NK-92 (cell line): Measurements from ENCODE around the gene G6PC1.
"Not testable (repeated sequence)": the region's sequence is repeated elsewhere in the genome, so short reads cannot be mapped to it uniquely, and the experiment has no call there.

Source experiments
- DNase-seq: peaks from one replicate; lab custom pipeline; 2025; ENCODE audit not compliant: unreplicated experiment; lab: John Stamatoyannopoulos, UW

The G6PC1 gene

GRCh38 chr17:42901535-42902229, 1.1 kb downstream of the G6PC1 start:
- DNase-seq = no peak

DNA sequence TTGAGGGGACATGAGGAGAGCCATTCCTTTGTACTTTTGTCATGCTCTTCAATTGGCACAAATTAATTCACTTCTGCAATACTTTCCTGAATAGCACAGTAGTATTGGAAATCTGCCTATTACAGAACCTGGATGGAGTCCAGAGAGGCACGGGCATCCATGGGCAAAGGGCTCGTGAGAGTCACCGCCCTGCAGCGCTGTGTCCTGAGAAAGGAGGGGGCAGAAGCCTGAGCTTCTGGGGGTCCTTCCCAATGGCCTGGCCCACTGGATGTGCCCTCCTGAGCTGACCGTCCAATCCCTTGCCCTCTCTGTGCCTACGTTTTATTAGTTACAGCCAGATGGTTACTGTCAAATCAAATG, 3.5 kb downstream of the G6PC1 start:
- no peak for DNase-seq

DNA sequence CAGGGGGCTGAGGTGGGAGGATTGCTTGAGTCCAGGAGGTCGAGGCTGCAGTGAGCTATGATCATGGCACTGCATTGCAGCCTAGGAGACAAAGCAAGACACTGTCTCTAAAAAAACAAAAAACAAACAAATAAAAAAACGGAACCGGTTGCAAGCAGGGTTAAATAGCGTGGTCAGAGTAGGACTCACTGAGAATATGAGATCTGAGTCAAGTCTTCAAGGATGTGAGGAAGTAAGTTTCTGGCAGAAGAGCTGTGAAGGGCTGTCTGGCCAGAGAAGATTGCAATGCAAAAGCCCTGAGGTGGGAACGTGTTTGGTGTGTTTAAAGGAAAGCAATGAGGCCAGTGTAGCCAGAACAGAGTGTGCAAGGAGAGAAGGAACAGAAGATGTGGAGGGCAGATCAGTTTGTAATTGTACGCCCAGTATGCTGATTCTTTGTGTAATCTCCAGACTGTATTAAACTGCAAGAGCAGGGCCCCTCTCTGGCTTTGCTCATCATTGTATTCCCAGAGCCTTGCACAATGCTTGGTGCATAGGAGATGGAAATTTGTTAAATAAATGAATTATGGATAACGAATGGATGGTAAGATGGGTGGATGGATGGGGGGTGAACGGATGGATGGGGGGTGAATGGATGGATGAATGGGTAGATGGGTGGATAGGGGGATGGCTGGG, 6.3 kb downstream of the G6PC1 start:
- no peak for DNase-seq

DNA sequence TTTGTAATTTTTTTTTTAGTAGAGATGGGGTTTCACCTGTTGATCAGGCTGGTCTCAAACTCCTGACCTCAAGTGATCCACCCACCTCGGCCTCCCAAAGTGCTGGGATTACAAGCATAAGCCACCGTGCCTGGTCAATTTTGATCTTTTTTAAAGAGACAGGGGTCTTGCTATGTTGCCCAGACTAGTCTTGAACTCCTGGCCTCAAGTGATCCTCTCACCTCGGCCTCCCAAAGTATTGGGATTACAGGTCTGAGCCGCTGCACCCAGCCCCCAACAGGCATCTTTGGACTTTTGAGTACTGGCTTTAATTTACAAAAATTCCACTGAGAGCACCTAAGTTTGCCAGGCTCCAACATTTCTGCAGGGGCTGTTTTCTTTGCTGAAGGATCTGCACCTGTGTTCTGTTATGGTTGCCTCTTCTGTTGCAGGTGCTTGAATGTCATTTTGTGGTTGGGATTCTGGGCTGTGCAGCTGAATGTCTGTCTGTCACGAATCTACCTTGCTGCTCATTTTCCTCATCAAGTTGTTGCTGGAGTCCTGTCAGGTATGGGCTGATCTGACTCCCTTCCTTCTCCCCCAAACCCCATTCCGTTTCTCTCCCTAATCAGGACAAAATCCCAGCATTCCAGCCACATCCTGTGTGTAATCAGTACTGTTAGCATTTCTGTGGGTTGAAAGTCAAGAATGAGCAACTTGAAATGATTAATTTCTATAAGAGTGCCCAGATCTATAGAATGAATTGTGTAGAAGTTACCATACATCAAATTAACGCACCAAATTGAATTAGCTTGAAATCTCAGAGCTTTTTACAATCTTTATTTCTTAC, 8.5 kb downstream of the G6PC1 start:
- DNase-seq = no peak

DNA sequence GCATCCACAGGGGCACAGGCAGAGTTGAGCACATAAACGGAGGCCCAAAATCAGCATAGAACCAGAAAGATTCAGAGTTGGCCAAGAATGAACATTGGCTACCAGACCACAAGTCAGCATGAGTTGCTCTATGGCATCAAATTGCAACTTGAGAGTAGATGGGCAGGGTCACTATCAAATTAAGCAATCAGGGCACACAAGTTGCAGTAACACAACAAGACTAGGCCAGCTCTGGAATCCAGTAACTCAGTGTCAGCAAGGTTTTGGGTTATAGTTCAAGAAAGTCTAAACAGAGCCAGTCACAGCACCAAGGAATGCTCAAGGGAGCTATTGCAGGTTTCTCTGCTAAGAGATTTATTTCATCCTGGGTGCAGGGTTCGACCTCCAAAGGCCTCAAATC, 12.9 kb downstream of the G6PC1 start:
- no peak for DNase-seq

- DNase-seq = no peak
Observed at GRCh38 chr17:42913981-42914617, 13.5 kb downstream of the G6PC1 start.

DNA sequence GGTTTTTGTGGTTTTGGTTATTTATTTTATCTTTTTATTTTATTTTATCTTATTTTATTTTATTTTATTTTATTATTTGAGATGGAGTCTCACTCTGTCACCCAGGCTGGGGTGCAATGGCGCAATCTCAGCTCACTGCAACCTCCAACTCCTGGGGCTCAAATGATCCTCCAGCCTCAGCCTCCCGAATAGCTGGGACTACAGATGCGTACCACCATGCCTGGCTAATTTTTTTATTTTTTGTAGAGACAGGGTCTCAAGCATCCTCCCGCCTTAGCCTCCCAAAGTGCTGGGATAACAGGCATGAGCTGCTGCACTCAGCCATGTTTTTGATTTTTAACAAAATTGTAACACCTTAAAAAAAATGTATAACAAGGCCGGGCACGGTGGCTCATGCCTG, 14.7 kb downstream of the G6PC1 start:
- DNase-seq = not testable (repeated sequence)

- DNase-seq = not testable (repeated sequence)
Observed at GRCh38 chr17:42916388-42917235, 16.0 kb downstream of the G6PC1 start.

- DNase-seq = no peak
Observed at GRCh38 chr17:42917236-42917603, 16.6 kb downstream of the G6PC1 start.

DNA sequence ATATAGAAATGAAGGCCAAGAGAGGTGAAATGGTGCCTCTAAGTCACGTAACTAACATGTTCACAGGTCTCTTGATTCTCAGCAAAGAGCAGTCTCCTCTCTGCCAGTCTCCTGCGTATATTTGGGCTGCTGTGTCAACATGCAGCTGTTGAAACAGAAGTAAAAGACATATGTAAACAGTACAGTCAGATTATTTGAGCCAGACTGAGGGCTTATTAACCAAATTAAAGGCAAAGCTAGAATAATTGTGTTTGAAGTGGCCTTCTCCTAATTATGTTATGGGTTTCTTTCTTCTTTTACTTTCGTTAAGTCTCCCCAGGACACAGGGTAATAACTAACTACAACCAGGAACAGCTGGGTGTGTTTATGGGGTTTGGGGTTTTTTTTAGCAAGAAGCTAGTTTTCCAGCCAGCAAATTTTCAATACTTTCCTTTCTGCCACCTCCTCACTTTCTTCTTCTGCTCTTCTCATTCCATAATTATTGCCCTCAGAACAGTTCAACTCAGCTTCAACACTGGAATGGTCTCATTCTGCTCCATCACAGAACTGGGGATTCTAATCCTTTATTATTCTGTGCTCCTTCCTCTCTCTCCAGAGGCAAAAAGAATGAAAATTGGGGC, 18.4 kb downstream of the G6PC1 start:
- no peak for DNase-seq

GRCh38 chr17:42919522-42920077, 19.0 kb downstream of the G6PC1 start:
- DNase-seq = not testable (repeated sequence)

GRCh38 chr17:42920106-42920900, 19.7 kb downstream of the G6PC1 start:
- DNase-seq = no peak

DNA sequence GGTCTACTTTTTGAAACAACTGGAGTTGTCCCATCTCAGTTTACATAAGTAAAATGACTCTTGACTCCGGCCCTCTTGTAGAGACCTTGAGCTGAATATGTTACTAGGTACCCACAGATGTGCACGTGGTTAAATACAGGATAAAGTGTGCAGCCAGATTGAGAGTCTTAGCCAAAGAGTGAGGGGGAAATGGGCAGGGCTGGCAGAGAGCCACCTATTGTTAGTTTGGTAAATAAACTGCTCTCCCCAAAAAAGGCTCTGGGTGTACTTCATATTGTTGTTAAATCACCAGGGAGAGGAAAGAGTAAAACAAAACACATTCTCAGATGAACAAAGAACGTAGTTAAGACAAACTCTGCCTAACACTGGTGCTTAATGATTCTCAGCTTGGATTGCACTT, 20.3 kb downstream of the G6PC1 start:
- DNase-seq = no peak

DNA sequence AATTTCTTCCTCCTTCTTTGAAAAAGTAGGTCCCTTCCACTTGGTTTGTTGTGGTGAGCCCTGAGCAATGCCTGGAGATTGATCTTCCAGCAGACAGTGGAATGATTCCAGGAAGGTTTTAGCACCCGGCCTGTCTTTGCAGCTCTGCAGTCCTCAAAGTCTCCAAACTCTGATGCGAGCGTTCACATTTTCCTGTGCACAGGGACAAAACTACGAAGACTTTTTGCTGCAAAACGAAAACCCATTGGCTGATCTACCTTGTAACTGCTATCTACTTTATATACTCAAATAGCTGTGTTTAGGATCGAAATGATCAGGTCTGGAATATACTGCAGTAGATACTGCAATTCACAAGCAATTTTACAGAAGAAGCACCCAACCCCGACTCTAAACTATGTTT, 21.7 kb downstream of the G6PC1 start:
- DNase-seq = no peak

DNA sequence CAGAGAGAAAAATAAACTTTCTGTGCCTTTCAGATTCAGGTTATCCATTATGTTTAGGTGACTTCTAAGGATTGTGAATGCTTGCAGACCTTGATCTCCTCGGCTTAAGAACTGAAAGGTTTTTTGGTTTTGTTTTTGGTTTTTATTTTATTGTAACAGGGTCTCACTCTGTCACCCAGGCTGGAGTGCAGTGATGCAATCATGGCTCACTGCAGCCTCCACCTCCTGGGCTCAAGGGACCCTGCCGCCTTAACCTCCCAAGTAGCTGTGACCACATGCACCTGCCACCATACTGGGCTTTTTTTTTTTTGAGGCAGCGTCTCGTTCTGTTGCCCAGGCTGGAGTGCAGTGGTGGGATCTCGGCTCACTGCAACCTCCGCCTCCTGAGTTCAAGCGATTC, 22.9 kb downstream of the G6PC1 start:
- DNase-seq = not testable (repeated sequence)

DNA sequence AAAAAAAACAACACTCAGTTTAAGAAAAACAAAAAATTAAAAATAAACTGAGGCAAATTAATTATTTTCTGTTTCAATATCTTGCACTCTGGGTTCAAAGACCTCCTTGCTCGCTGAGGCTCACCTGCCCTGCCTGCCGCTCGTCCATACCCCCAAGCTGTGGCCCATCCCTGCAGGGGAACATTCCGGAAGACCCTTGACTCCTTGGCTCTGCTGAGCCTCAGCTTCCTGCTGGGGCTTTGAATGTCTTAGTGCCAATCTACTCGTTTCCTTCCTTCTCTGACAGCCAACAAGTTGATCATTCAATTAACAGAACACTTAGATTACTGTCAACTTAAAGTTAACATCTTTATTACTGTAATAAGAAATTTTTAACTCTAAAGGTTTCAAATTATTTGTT, 24.3 kb downstream of the G6PC1 start:
- no peak for DNase-seq

DNA sequence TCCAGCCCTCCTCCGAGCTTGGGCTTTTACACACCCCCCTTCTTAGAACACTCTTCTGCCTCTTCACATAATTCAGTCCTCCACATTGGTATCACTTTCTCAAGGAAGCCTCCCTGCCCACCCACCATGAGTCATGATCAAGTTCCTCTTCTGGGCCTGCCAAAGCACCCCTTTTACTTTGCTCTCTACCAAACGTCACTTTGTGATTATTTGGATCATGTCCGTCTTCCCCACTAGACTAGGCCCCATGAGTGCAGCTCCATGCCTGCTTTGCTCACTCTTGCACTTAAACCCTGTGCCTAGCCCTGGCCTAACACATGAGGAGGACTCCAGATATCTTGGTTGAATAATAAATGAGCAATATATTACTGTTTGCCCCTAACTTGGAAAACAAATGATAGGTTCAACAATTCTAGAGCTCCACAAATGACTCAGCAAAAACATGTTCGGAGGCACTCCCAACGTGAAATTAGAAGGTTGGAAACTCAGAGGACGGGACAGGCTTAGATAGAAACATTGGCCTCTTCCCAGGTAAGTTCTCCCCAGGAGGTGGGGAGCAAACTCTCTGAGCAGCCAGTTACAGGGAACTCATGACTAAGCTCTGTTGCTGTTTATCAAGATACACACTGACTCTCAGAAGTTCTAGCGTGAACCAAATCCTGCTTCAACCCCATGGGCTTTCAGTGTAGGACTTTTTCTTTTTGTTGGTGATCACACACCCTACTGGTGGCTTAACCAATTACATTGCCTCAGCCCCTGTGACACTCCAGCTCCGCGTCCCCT, 28.3 kb downstream of the G6PC1 start:
- no peak for DNase-seq

- no peak for DNase-seq
Observed at GRCh38 chr17:42929497-42929844, 28.9 kb downstream of the G6PC1 start.
